Lower lobe of right lung (tissue), 1 donor: ENCODE measurements around the gene NDUFV1. TPM values are rescaled to one million over a fixed set of nuclear protein-coding genes. Genes with fewer than 3 reads are reported as not detected.

Experiments used
- total RNA-seq: library from RNA; stranded (reverse); fragmentation: NEBNext Ultra II Directional; extraction: Animal tissue kit (Norgen Biotek cat#: 25700); gene quantifications from one replicate; pipeline ENCODE4 v1.2.1, GENCODE V29; 2021
- donor health status: DM: no; HTN: yes; CAD: no; lungs with severe emphysema.

The NDUFV1 gene
- total RNA-seq, 1 donor from 2014 or later = 143 TPM

Other genes with a start within 250 kb of the NDUFV1 start
- gene CLCF1, start 233.3 kb upstream of the NDUFV1 start, total RNA-seq = 3.7 TPM
- 28.9 TPM for gene RAD9A, start 214.9 kb upstream of the NDUFV1 start, total RNA-seq
- gene PPP1CA, start 205.1 kb upstream of the NDUFV1 start, total RNA-seq = 144 TPM
- gene TBC1D10C, start 202.9 kb upstream of the NDUFV1 start, total RNA-seq = 45.3 TPM
- 0.71 TPM for gene CARNS1, start 191.3 kb upstream of the NDUFV1 start, total RNA-seq
- 42.1 TPM for gene RPS6KB2, start 178.4 kb upstream of the NDUFV1 start, total RNA-seq
- 15.7 TPM for gene PTPRCAP, start 169.3 kb upstream of the NDUFV1 start, total RNA-seq
- gene CORO1B, start 163.5 kb upstream of the NDUFV1 start, total RNA-seq = 150 TPM
- not detected for gene GPR152, start 154.2 kb upstream of the NDUFV1 start, total RNA-seq
- gene CABP4, start 151.6 kb upstream of the NDUFV1 start, total RNA-seq = 4.0 TPM
- gene TMEM134, start 137.7 kb upstream of the NDUFV1 start, total RNA-seq = 49.1 TPM
- 85.2 TPM for gene AIP, start 123.9 kb upstream of the NDUFV1 start, total RNA-seq
- gene PITPNM1, start 101.6 kb upstream of the NDUFV1 start, total RNA-seq = 54.1 TPM
- 79.7 TPM for gene CDK2AP2, start 98.8 kb upstream of the NDUFV1 start, total RNA-seq
- not detected for gene CABP2, start 83.5 kb upstream of the NDUFV1 start, total RNA-seq
- 677 TPM for gene GSTP1, start 23.1 kb upstream of the NDUFV1 start, total RNA-seq
- gene NUDT8, start 23.0 kb downstream of the NDUFV1 start, total RNA-seq = 8.8 TPM
- not detected for gene TBX10, start 32.8 kb downstream of the NDUFV1 start, total RNA-seq
- not detected for gene ACY3, start 43.8 kb downstream of the NDUFV1 start, total RNA-seq
- 0.65 TPM for gene ALDH3B2, start 67.7 kb downstream of the NDUFV1 start, total RNA-seq